ENCODE results near the gene TOR3A. TPM values are rescaled to one million over a fixed set of nuclear protein-coding genes. Genes with fewer than 3 reads are reported as not detected.

Gene TOR3A
- total and polyA plus RNA-seq, 2 of the 13 experiments (the other 11 are each of a cell fraction or from before 2014, with no cell fraction given) = 14.7 to 28.4 TPM

- no peak overlapping the region for H2AFZ ChIP-seq (ENCODE audit: low read length)
- H3K27me3 ChIP-seq (ENCODE audit: control insufficient read depth in 1 of 2, insufficient read depth in 2 of 2, low read length in 2 of 2) = no peaks in the 10 kb centered on the region
- no TSS peak for BruUV-seq (replicated peaks)
- TF ChIP-seq ZNF891 (CRISPR knock-in tag; IDR thresholded peaks at IDR 0.05) (no peak), GZF1 (CRISPR knock-in tag; IDR thresholded peaks at IDR 0.05) (no peak), MYC (CRISPR knock-in tag; IDR thresholded peaks at IDR 0.05; ENCODE audit: borderline replicate concordance) (no peak)
- no peak for DNase-seq (ENCODE audit: low spot score)
- peaks cover 0 to 6% of the 10 kb centered on the region in 2 experiments; a peak in 2 of 5 replicates for H3K36me3 ChIP-seq (replicated peaks in 1 of 2; ENCODE audit: control insufficient read depth in 1 of 2, insufficient read depth in 2 of 2, low read length in 2 of 2)
- ChIA-PET CTCF (ENCODE audit: low intra/inter-chr PET ratio, low total read pairs) (no interaction called here), POLR2A (no interaction called here)
- intact Hi-C loops (cut with micrococcal nuclease; ENCODE audit: unreplicated experiment) = no loop called here
- no peak for FAIRE-seq
- H4K20me1 ChIP-seq (ENCODE audit: insufficient read depth, low read length) = no peaks in the 10 kb centered on the region
- H3K9me3 ChIP-seq (ENCODE audit: low read length) = no peaks in the 10 kb centered on the region
- no peak overlapping the region for H3K4me2 ChIP-seq (ENCODE audit: low read depth, low read length)
- in situ Hi-C loops (cut with HindIII; ENCODE audit: extremely low pct_ligation_motif_present, low pct_unique_long_range_greater_than_20kb) = no loop called here
- H3K79me2 ChIP-seq (ENCODE audit: insufficient read depth, low read length) = peaks cover 16% of the 10 kb centered on the region
- H3K4me3 ChIP-seq (replicated peaks in 1 of 3; ENCODE audit: insufficient read depth in 1 of 3, low read depth in 2 of 3, low read length in 3 of 3) = no peak overlapping the region
- peaks cover 54% of the 10 kb centered on the region for H3K4me1 ChIP-seq (ENCODE audit: insufficient read depth, low read length)
- H3K27ac ChIP-seq (ENCODE audit: extremely low read length, insufficient read depth, low read length) = no peak overlapping the region
- no peak for ATAC-seq
- 97% methylated on average over 5 of the region's 5 CpGs for WGBS (ENCODE audit: low lambda C conversion rate)
- H3K9ac ChIP-seq (ENCODE audit: insufficient read depth, low read depth, low read length) = no peak overlapping the region
Observed at GRCh38 chr1:179043907-179044306, 38.0 kb upstream of the TOR3A start.

DNA sequence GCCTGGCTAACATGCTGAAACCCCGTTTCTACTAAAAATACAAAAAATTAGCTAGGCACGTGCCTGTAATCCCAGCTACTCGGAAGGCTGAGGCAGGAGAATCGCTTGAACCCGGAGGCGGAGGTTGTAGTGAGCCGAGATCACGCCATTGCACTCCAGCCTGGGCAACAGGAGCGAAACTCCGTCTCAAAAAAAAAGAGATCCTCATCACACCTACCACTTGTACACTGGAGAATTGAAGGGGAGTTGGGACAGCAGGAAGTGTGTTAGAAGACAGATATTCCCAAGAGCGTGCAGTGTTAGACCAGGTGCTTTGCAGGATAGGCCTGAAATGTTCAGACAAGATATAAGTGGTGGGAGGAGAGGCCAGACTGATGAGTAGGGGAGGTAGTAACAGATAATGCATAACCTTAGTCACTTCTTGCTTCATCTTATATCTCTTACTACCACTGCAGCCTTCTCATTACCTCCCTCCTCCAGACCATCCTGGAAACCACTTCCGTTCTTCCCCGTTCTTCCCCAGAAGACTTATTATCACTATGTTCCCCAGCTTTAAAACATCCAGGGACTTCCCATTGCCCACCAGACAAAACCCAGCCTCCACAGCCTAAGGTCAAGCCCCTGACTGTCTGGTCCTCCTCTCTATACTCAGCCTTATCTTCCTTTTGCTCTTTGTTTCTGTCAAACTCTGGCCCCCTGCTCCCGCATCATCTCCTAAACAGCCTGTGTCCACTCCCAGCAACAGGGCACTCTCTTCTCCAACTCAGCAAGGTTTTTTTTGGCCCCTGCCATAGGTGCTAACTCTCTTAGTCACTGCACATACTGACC lies 34.8 kb upstream of the TOR3A start:
- no peaks in the 10 kb centered on the region for H4K20me1 ChIP-seq (ENCODE audit: insufficient read depth, low read length)
- H3K4me2 ChIP-seq (ENCODE audit: low read depth, low read length) = no peak overlapping the region
- no peak for DNase-seq (ENCODE audit: low spot score)
- peak overlapping the region; percentile 50 for H3K27ac ChIP-seq (ENCODE audit: extremely low read length, insufficient read depth, low read length)
- peaks cover 48% of the 10 kb centered on the region for H3K4me1 ChIP-seq (ENCODE audit: insufficient read depth, low read length)
- POLR2A ChIA-PET = interaction anchor here (0.8 kb wide), 1 partner anchor 44 kb away, joined by 3 read pairs; no protein-coding TSS in a partner anchor
- no peak for FAIRE-seq
- H3K36me3 ChIP-seq (replicated peaks in 1 of 2; ENCODE audit: control insufficient read depth in 1 of 2, insufficient read depth in 2 of 2, low read length in 2 of 2) = peaks cover 0 to 6% of the 10 kb centered on the region in 2 experiments; a peak in 3 of 5 replicates
- CTCF ChIA-PET (ENCODE audit: low intra/inter-chr PET ratio, low total read pairs) = no interaction called here
- 97% methylated on average over 14 of the region's 14 CpGs for WGBS (ENCODE audit: low lambda C conversion rate)
- H3K4me3 ChIP-seq (replicated peaks in 1 of 3; ENCODE audit: insufficient read depth in 1 of 3, low read depth in 2 of 3, low read length in 3 of 3) = no peak overlapping the region
- no TSS peak for BruUV-seq (replicated peaks)
- no peaks in the 10 kb centered on the region for H3K9me3 ChIP-seq (ENCODE audit: low read length)
- H3K27me3 ChIP-seq (ENCODE audit: control insufficient read depth in 1 of 2, insufficient read depth in 2 of 2, low read length in 2 of 2) = no peaks in the 10 kb centered on the region
- intact Hi-C loops (cut with micrococcal nuclease; ENCODE audit: unreplicated experiment) (loop anchor here (1.0 kb wide), 1 partner anchor 20 kb away; no protein-coding TSS in a partner anchor), in situ Hi-C loops (cut with HindIII; ENCODE audit: extremely low pct_ligation_motif_present, low pct_unique_long_range_greater_than_20kb) (no loop called here)
- H3K9ac ChIP-seq (ENCODE audit: insufficient read depth, low read depth, low read length) = no peak overlapping the region
- 0 out of 3 replicates have a peak, but pooled peaks have one; percentile 26 for ATAC-seq
- peaks cover 11% of the 10 kb centered on the region for H3K79me2 ChIP-seq (ENCODE audit: insufficient read depth, low read length)
- H2AFZ ChIP-seq (ENCODE audit: low read length) = no peak overlapping the region
- TF ChIP-seq ZNF740 (CRISPR knock-in tag; IDR thresholded peaks at IDR 0.05) = no peak
- no peak for TF ChIP-seq ATAD3A (CRISPR knock-in tag; IDR thresholded peaks at IDR 0.05)
- no peak for TF ChIP-seq ZXDC (CRISPR knock-in tag; IDR thresholded peaks at IDR 0.05)
- no peak for TF ChIP-seq ZNF235 (CRISPR knock-in tag; IDR thresholded peaks at IDR 0.05; ENCODE audit: borderline replicate concordance)

Data from HepG2 (cell line).